ENCODE results near the gene ZNF280A. TPM values are rescaled to one million over a fixed set of nuclear protein-coding genes. Genes with fewer than 3 reads are reported as not detected.
A peak's percentile ranks its signal among the peaks of the same experiment; 100 is the strongest.

The ZNF280A gene
- total and polyA plus RNA-seq, 9 of the 15 experiments (the other 6 are each of a cell fraction or from before 2014, with no cell fraction given): 19.0 to 40.8 (median 28.6) TPM

DNA sequence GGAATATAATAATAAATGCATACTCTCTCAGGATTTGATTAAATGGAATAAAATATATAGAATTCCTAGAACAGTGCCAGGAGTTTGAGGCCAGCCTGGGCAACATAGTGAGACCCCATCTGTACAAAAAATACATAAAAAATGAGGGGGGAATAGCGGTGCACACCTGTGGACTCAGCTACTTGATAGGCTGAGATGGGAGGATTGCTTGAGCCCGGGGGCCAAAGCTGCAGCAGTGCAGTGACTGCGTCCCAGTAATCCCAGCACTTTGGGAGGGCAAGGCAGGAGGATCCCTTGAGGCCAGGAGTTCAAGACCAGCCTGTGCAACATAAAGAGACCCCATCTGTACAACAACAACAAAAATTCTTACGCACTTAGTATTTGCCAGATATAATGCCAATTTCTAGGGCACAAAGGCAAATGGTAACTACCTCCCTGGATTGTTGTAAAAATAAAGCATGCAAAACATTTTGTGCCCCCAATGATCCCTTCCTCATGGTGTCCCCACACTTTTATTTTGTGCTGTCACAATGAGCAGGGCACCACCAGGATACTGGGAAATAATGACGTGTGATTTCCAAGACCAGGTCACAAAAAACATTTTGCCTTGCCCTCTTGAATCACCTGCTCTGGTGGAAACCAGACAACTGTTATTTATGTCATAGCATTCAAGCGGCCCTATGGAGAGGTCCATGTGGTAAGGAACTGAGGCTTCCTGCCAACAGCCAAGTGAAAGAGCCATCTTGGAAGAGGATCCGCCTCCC lies 18.3 kb upstream of the ZNF280A start (continued):
- TF ChIP-seq PRPF4 (IDR thresholded peaks at IDR 0.05; ENCODE audit: insufficient read depth, low read depth, low read length, poor library complexity, severe bottlenecking): no peak
- TF ChIP-seq, protein P1, sequence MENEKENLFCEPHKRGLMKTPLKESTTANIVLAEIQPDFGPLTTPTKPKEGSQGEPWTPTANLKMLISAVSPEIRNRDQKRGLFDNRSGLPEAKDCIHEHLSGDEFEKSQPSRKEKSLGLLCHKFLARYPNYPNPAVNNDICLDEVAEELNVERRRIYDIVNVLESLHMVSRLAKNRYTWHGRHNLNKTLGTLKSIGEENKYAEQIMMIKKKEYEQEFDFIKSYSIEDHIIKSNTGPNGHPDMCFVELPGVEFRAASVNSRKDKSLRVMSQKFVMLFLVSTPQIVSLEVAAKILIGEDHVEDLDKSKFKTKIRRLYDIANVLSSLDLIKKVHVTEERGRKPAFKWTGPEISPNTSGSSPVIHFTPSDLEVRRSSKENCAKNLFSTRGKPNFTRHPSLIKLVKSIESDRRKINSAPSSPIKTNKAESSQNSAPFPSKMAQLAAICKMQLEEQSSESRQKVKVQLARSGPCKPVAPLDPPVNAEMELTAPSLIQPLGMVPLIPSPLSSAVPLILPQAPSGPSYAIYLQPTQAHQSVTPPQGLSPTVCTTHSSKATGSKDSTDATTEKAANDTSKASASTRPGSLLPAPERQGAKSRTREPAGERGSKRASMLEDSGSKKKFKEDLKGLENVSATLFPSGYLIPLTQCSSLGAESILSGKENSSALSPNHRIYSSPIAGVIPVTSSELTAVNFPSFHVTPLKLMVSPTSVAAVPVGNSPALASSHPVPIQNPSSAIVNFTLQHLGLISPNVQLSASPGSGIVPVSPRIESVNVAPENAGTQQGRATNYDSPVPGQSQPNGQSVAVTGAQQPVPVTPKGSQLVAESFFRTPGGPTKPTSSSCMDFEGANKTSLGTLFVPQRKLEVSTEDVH (IDR thresholded peaks at IDR 0.05; ENCODE audit: low read depth, partially characterized antibody): no peak
- TF ChIP-seq, protein P2, sequence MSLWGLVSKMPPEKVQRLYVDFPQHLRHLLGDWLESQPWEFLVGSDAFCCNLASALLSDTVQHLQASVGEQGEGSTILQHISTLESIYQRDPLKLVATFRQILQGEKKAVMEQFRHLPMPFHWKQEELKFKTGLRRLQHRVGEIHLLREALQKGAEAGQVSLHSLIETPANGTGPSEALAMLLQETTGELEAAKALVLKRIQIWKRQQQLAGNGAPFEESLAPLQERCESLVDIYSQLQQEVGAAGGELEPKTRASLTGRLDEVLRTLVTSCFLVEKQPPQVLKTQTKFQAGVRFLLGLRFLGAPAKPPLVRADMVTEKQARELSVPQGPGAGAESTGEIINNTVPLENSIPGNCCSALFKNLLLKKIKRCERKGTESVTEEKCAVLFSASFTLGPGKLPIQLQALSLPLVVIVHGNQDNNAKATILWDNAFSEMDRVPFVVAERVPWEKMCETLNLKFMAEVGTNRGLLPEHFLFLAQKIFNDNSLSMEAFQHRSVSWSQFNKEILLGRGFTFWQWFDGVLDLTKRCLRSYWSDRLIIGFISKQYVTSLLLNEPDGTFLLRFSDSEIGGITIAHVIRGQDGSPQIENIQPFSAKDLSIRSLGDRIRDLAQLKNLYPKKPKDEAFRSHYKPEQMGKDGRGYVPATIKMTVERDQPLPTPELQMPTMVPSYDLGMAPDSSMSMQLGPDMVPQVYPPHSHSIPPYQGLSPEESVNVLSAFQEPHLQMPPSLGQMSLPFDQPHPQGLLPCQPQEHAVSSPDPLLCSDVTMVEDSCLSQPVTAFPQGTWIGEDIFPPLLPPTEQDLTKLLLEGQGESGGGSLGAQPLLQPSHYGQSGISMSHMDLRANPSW (CRISPR knock-in tag; IDR thresholded peaks at IDR 0.05): 0 out of 2 replicates have a peak, but pooled peaks have one; percentile 55
- no peak for TF ChIP-seq IFI16 (CRISPR knock-in tag; IDR thresholded peaks at IDR 0.05)
- no peak for TF ChIP-seq MAFG (tag; conservative IDR thresholded peaks at IDR 0.05)
- TF ChIP-seq SMARCA4 (IDR thresholded peaks at IDR 0.05): no peak
- no peak for TF ChIP-seq KAT2B (IDR thresholded peaks at IDR 0.05; ENCODE audit: low read depth, low read length)
- TF ChIP-seq ZNF76 (CRISPR knock-in tag; IDR thresholded peaks at IDR 0.05; ENCODE audit: borderline replicate concordance): 0 out of 2 replicates have a peak, but pooled peaks have one; percentile 42
- TF ChIP-seq ZBTB17 (CRISPR knock-in tag; IDR thresholded peaks at IDR 0.05): no peak
- TF ChIP-seq HBP1 (CRISPR knock-in tag; IDR thresholded peaks at IDR 0.05): no peak
- TF ChIP-seq TARDBP (IDR thresholded peaks at IDR 0.05): no peak
- no peak for TF ChIP-seq SPI1 (IDR thresholded peaks at IDR 0.05; ENCODE audit: borderline replicate concordance, low read depth, low read length)
- TF ChIP-seq MLX (CRISPR knock-in tag; conservative IDR thresholded peaks at IDR 0.05): peak in 1 of 2 experiments; percentile 67; a peak in 1 of 4 replicates
- 0 out of 2 replicates have a peak, but pooled peaks have one; percentile 31 for TF ChIP-seq CCAR2 (IDR thresholded peaks at IDR 0.05; ENCODE audit: low read depth, low read length)
- TF ChIP-seq ZNF436 (CRISPR knock-in tag; IDR thresholded peaks at IDR 0.05): 0 out of 2 replicates have a peak, but pooled peaks have one; percentile 12
- peak; percentile 88 for TF ChIP-seq ZNF121 (CRISPR knock-in tag; conservative IDR thresholded peaks at IDR 0.05)
- TF ChIP-seq ZBTB12 (CRISPR knock-in tag; IDR thresholded peaks at IDR 0.05): peak; percentile 35; the same call in 1 of the 2 replicates
- peak; percentile 44; the same call in 1 of the 2 replicates for TF ChIP-seq ZNF511 (CRISPR knock-in tag; IDR thresholded peaks at IDR 0.05)

Data from K562 (cell line).